Measurements from ENCODE around the gene STAT4.

The STAT4 gene

GRCh38 chr2:191145769-191146471 lies 4.9 kb downstream of the STAT4 start:
- no peak for DNase-seq (ENCODE audit: low read depth in 4 of 4, low spot score in 1 of 4)

- DNase-seq (ENCODE audit: low read depth in 4 of 4, low spot score in 1 of 4): no peak
Observed at GRCh38 chr2:191144217-191144616, 6.6 kb downstream of the STAT4 start.

- no peak for DNase-seq (ENCODE audit: low read depth in 4 of 4, low spot score in 1 of 4)
Observed at GRCh38 chr2:191143791-191144190, 7.0 kb downstream of the STAT4 start.

- DNase-seq (ENCODE audit: low read depth in 4 of 4, low spot score in 1 of 4): no peak
Observed at GRCh38 chr2:191128911-191129304, 21.9 kb downstream of the STAT4 start.

- DNase-seq (ENCODE audit: low read depth in 4 of 4, low spot score in 1 of 4): no peak
Observed at GRCh38 chr2:191128172-191128910, 22.5 kb downstream of the STAT4 start.

GRCh38 chr2:191127235-191127634 lies 23.6 kb downstream of the STAT4 start:
- no peak for DNase-seq (ENCODE audit: low read depth in 4 of 4, low spot score in 1 of 4)

GRCh38 chr2:191126386-191127085 lies 24.3 kb downstream of the STAT4 start:
- DNase-seq (ENCODE audit: low read depth in 4 of 4, low spot score in 1 of 4): no peak

- DNase-seq (ENCODE audit: low read depth in 4 of 4, low spot score in 1 of 4): no peak
Observed at GRCh38 chr2:191125646-191126045, 25.1 kb downstream of the STAT4 start.

GRCh38 chr2:191122638-191123294 lies 28.0 kb downstream of the STAT4 start:
- DNase-seq (ENCODE audit: low read depth in 4 of 4, low spot score in 1 of 4): no peak

GRCh38 chr2:191117341-191117740 lies 33.5 kb downstream of the STAT4 start:
- no peak for DNase-seq (ENCODE audit: low read depth in 4 of 4, low spot score in 1 of 4)

- DNase-seq (ENCODE audit: low read depth in 4 of 4, low spot score in 1 of 4): no peak
Observed at GRCh38 chr2:191115804-191116203, 35.0 kb downstream of the STAT4 start.

GRCh38 chr2:191115391-191115790 lies 35.4 kb downstream of the STAT4 start:
- DNase-seq (ENCODE audit: low read depth in 4 of 4, low spot score in 1 of 4): peak in 2 of 4 experiments; percentile 20 to 36

GRCh38 chr2:191114403-191114886 lies 36.3 kb downstream of the STAT4 start:
- DNase-seq (ENCODE audit: low read depth in 4 of 4, low spot score in 1 of 4): no peak

GRCh38 chr2:191113761-191114160 lies 37.0 kb downstream of the STAT4 start:
- DNase-seq (ENCODE audit: low read depth in 4 of 4, low spot score in 1 of 4): no peak

GRCh38 chr2:191112448-191112901 lies 38.3 kb downstream of the STAT4 start:
- no peak for DNase-seq (ENCODE audit: low read depth in 4 of 4, low spot score in 1 of 4)

GRCh38 chr2:191109888-191110287 lies 40.9 kb downstream of the STAT4 start:
- no peak for DNase-seq (ENCODE audit: low read depth in 4 of 4, low spot score in 1 of 4)

GRCh38 chr2:191108331-191108730 lies 42.5 kb downstream of the STAT4 start:
- no peak for DNase-seq (ENCODE audit: low read depth in 4 of 4, low spot score in 1 of 4)

- DNase-seq (ENCODE audit: low read depth in 4 of 4, low spot score in 1 of 4): no peak
Observed at GRCh38 chr2:191105082-191105481, 45.7 kb downstream of the STAT4 start.

- no peak for DNase-seq (ENCODE audit: low read depth in 4 of 4, low spot score in 1 of 4)
Observed at GRCh38 chr2:191103774-191104173, 47.0 kb downstream of the STAT4 start.

GRCh38 chr2:191100216-191100615 lies 50.6 kb downstream of the STAT4 start:
- DNase-seq (ENCODE audit: low read depth in 4 of 4, low spot score in 1 of 4): no peak

- DNase-seq (ENCODE audit: low read depth in 4 of 4, low spot score in 1 of 4): no peak
Observed at GRCh38 chr2:191087311-191087710, 63.5 kb downstream of the STAT4 start.

Data from stimulated activated CD4-positive, alpha-beta T cell treated with anti-CD3 and anti-CD28 coated beads, Interleukin-1b, Interleukin-23, amount 100 ng/mL, for 24 hours (primary cell).